GM19372 (cell line): ENCODE data around the gene TMEM203.
"Not testable (repeated sequence)": the region's sequence is repeated elsewhere in the genome, so short reads cannot be mapped to it uniquely, and the experiment has no call there.

Source experiments
- ATAC-seq: cut with Tn5 transposase; IDR thresholded peaks from one replicate; pipeline ENCODE4 v1.9.1; 2021; ENCODE audit warnings: mild to moderate bottlenecking, low read depth, moderate library complexity; ENCODE audit not compliant: unreplicated experiment

The TMEM203 gene

DNA sequence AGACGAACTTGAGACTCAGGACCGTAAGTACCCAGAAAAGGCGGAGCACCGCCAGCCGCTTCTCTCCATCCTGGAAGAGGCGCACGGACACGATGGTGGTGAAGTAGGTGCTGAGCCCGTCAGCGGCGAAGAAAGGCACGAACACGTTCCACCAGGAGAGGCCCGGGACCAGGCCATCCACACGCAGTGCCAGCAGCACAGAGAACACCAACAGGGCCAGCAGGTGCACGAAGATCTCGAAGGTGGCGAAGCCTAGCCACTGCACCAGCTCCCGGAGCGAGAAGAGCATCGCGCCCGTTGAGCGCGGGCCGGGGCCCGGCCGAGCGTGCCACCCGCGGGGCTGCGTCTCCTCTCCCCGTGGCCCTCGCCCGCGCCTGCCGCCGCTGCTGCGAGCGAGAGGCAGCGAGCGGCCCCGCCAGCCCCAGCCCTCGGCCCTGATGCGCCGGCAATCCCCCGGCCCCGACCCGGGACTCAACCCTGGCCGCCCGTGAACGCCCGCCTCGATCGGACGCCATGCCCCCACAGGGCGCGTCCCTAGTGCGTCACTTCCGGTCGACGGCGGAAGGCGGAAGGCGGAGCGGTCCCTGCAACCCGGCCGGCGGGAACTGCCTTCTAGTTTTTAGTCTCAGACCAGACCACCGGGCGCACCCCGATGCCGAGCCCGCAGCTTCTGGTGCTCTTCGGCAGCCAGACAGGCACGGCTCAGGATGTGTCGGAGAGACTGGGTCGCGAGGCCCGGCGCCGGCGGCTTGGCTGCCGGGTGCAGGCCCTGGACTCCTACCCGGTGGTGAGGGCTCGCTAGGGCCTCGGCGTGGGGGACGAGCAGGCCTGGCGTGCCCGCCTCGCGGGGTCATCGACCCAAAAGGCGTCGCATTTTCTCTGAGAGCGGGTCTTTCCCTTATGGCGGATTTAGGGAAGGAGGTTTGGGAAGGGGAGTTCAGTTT, at the start of gene TMEM203, which contains the start of gene NDOR1:
Gene TMEM203 (minus strand): TSS at position 523 of the 944 bp plus-strand sequence. CDS start 234 bp downstream, at position 289.
Gene NDOR1 (plus strand): TSS at position 575 of the 944 bp plus-strand sequence. CDS start 78 bp downstream, at position 653.
- ATAC-seq: no peak

- peak; percentile 80 for ATAC-seq
These were observed 49.4 kb upstream of the TMEM203 start, which contains the start of gene NELFB for GRCh38 chr9:137254624-137255447. Gene NELFB (plus strand): TSS chr9:137255327.

DNA sequence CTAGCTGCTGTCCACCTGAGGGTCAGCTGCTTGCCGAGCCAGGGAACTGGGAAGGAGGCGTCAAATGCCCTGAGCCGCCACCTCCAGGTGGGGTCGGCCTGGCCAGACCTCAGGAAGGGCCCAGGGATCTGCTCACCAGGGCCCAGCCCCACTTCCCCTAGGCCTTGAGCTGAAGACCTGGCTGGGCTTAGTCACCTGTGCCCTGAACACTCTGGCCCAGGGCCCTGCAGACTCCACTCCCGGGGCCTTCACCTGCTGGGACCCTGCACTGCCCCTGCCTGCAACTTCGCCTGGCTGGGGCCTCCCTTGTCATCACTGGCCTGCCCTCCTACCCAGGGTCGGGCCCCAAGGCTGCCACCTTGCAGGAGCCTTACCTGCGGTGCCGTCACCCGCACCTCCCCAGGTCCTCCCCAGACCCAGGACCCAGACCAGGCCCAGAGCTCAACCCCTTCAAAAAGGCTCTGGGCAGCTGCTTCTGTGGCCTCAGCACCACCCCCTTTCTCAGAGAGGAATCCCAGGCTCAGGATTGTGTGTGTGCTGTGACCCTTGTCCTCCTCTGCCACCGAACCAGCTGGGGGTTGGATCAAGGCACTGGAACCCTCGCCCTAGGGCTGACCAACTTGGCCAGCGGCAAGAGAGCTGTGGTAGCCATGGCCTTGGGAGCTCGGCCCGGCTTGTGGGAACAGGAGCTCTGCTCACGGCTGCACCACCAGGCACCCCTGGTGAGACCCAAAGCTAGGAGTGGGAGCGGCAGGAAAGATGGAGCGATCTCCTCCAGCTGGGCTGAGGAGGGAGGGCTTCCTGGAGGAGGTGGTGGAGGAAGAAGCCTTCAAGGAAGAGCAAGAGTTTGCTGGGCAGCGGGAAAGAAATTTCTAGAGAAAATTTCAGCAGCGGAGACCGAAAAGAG, 48.5 kb upstream of the TMEM203 start:
- no peak for ATAC-seq

GRCh38 chr9:137252555-137253506, 47.4 kb upstream of the TMEM203 start:
- no peak for ATAC-seq

DNA sequence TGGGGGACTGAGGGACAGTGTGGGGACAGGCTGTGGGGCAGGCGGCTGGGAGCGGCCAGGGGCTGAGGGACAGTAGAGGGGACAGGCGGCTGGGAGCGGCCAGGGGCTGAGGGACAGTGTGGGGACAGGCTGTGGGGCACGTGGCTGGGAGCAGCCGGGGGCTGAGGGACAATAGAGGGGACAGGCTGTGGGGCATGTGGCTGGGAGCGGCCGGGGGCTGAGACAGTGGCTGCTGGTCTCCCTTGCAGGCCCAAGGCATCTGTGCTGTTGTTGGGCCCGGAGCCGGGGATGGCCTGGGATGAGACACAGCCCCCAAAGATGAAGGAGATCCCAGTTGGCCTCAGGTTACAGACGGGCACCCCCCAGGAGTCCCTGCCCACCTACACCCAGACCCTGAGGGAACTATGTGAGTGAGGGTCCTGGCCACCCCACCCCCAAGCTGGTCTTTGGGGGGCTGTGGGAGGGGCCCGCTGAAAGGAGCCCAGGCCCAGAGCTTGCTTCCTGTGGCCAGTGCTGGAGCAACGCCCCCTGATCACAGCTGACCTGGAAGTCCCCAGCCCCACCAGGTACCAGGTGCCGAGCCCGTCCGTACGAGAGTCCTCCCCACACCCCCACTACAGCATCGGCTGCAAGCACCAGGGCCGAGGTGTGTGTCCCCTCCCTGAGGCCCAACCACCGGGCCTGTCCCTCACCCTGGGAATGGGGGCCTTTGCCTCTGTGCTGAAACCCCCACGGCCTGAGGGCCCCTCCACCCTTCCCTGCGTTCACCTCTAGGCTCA, 46.2 kb upstream of the TMEM203 start:
- ATAC-seq: no peak

DNA sequence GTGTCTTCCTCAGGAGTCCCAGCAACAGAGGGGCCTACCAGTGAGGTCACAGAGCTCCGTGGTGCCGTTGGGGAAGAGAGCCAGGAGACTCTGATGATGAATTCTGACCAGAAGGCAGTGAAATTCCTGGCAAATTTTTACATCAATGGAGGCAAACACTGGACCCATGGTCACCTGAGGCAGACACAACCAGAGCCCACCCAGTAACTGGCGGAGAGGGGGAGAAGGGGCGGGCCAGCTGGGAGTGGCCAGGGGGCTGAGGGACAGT, 45.7 kb upstream of the TMEM203 start, which contains the start of gene STPG3:
Gene STPG3 (plus strand): TSS at position 93 of the 268 bp plus-strand sequence. CDS start 1 bp downstream, at position 94.
- ATAC-seq: no peak

GRCh38 chr9:137250329-137251193, 45.1 kb upstream of the TMEM203 start:
- ATAC-seq: no peak

DNA sequence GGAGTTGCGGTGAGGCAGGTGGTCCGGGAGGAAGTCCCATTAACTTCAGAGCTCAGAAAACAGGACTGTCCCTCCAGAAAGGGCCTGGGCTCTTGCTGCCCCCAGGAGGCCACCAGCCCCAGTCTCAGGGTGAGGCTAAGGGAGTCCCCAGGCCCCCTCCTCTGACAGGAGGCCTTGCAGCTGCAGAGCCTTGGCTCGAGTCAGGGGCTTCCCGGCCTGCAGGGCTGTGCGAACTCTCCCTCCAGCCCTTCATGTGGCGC, 42.4 kb upstream of the TMEM203 start:
- ATAC-seq: no peak

DNA sequence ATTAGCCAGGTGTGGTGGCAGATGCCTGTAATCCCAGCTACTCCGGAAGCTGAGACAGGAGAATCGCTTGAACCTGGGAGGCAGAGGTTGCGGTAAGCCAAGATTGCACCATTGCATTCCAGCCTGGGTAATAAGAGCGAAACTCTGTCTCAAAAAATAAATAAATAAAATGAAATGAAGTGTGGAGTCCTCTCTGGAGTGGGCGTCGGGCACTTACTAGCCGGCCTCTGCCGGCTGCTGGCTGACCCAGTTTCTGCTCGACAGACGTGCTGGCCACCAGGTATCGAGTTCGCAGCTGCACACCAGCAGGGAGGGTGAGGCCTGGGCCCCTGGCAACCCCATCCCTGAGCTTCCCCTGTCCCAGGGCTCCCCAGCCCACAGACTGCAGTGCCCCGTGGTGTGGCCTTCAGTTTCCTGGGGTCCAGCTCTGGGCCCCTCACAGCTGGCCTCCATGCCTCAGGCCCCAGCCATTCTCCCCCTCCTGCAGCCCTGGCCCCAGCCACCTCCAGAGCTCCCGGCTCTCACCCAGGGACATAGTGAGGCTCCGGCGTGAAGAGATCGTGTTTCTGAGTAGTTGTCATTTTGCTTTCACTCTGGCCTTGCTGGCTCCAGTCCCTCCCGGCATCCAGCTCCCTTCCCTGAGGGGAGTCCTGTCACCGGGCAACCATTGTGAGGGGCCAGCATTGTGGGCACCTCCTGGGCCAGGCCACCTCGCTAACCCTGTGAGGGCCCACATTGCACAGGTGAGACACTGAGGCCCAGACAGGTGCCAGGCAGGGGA, 41.9 kb upstream of the TMEM203 start:
- ATAC-seq: no peak

DNA sequence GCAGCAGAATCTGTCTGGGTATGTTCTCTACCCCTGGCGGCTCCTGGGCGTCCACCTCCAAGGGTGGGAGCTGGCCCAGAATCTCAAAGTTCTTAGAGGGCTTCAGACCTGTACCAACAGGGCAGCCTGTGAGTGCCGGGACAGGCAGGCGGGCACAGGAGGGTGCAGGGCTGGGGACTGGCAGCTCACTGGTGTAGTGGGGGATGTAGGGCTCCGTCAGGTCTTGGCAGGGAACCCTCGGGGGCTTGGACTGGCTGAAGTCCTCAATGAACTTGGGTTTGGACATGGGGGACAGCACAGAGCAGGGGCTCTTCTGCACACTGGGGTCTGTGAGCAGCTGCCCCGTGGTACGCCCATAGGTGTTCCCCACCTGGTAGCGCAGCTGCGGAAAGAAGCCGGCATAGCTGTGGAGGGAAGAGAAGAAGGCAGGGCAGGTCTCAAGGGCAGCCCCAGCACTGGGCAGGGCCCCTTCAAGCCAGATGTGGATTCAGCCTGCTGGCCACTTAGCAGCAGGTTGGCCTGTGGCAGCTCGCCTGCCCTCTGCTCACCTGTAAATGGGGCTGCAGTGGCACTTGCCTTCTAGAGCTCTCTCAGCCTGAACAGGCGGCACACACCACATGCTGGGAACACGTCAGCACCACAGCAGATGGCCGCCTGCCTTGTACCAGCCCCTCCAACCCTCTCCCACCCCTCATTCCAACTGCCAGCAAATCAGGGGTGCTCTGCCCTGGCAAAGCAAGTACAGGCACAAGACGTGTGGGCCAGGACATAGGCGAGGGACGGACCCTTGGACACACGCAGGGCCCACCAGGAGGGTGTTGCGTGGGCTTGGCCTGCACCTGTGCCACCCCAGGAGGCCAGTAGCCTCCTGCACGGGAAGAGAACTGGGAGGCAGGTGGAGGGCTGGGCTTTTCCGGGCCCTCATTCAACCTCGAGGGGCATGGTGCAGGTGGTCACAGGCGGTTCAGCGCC, 40.3 kb upstream of the TMEM203 start:
- no peak for ATAC-seq

DNA sequence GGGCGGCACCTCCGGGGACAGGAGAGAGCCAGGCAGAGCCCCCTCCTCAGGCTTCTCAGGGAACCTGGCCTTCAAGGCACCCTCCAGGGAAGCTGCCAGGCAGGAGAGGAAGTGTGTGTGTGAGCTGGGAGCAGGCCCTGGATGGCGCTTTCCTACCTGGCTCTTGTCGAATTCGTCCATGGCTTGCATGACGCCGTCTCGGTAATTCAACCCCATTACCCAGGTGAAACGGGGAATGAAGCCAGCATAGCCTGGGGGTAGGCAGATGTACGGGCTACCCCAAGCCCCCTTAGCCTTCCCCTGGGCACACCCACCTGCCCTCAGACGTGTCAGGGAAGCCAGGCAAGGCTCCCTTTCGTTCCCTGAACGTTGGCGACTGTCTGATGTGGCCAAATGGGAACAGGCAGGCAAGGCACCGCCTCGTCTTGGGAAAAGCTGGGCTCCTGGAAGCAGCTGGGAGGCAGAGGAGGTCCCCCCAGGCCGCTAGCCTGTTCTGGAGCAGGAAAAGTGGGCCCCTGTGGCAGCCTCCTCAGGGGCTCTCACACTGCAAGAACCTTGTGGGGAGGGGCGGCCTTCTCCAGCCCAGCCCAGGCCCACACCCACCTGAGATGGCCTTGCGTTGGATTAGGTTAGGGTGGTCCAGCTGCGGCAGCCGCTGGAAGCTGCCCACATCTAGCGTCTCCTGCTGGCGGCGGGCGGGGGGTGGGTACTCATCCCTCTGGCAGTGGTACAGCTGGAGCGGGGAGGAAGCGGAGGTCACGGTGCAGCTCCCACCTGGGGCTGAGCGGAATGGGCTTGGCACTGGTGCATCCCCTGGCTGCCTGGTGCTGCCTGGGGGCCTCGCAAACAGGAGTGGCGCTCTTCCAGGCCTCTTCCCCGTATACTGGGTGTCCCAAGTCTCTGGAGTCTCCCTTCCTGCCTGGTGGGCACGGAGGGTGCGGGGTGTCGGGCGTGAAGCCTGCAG, 39.3 kb upstream of the TMEM203 start:
- no peak for ATAC-seq

DNA sequence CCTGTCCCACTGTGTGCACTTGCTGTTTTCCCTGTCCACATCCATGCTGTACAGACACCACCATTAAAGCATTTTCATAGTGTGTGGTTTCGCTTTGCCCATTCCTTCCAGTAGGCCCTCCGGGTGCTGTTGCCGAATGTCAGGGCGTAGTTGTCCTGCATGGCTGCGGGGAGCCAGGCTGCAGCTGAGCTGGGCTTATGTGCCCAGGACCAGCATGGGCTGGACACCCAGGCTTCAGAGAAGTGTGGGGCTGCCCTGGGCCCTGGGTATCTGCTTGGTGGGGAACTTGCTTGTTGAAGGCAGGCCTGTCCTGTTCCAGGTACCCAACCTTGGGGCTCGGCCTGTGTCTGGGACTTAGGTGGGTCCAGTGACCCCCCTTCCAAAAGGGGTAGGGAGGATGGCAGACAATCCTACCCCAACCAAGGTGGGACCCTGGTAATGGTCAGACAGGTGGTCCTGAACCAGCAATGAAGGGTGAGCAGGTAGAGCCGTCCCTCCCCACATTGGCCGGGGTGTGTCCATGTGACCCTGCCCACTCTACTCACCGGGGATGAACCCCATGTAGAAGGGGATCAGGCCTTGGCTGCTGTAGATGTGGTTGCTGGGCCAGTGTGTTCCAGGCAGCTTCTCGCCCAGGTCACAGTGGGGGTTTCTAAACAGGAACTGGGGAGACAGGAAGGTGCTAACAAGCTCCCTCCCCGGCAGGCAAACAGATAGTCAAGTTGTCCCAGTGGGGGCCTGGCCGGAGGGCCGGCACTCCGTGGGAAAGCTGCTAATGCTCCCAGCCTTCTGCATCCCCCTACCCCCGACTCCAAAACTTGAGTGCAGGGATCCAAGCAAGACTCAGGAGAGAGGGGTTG, 38.4 kb upstream of the TMEM203 start:
- ATAC-seq: no peak

DNA sequence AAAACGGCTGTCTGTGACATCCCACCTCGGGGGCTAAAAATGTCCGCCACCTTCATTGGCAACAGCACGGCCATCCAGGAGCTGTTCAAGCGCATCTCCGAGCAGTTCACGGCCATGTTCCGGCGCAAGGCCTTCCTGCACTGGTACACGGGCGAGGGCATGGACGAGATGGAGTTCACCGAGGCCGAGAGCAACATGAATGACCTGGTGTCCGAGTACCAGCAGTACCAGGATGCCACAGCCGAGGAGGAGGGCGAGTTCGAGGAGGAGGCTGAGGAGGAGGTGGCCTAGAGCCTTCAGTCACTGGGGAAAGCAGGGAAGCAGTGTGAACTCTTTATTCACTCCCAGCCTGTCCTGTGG, 37.8 kb upstream of the TMEM203 start:
- ATAC-seq: not testable (repeated sequence)
